A204.1 (cell line): ENCODE data around the gene SETD1A.

ENCODE experiments used
- FAIRE-seq: peaks from 2 replicates; lab custom pipeline; 2012; peaks lifted over from hg19 to GRCh38; lab: Jason Lieb, UNC

The SETD1A gene

GRCh38 chr16:30956601-30957455 lies 726 bp upstream of the SETD1A start:
- no peak for FAIRE-seq

GRCh38 chr16:30958175-30959079 lies 873 bp downstream of the SETD1A start:
- FAIRE-seq, result no peak

GRCh38 chr16:30961384-30961783 lies 3.8 kb downstream of the SETD1A start:
- no peak for FAIRE-seq

GRCh38 chr16:30963925-30964511 lies 6.5 kb downstream of the SETD1A start:
- no peak for FAIRE-seq

- no peak for FAIRE-seq
Observed at GRCh38 chr16:30964574-30965226, 7.1 kb downstream of the SETD1A start.

- FAIRE-seq, result no peak
Observed at GRCh38 chr16:30965436-30965835, 7.9 kb downstream of the SETD1A start.

GRCh38 chr16:30966033-30966619 lies 8.6 kb downstream of the SETD1A start:
- FAIRE-seq, result no peak

- FAIRE-seq, result no peak
Observed at GRCh38 chr16:30967795-30968194, 10.2 kb downstream of the SETD1A start.

GRCh38 chr16:30969246-30969842 lies 11.8 kb downstream of the SETD1A start:
- FAIRE-seq, result no peak

GRCh38 chr16:30971298-30971697 lies 13.7 kb downstream of the SETD1A start:
- FAIRE-seq, result no peak

- no peak for FAIRE-seq
Observed at GRCh38 chr16:30972872-30973271, 15.3 kb downstream of the SETD1A start.

GRCh38 chr16:30974348-30974747 lies 16.8 kb downstream of the SETD1A start:
- no peak for FAIRE-seq

GRCh38 chr16:30976486-30976885 lies 18.9 kb downstream of the SETD1A start:
- FAIRE-seq, result no peak

GRCh38 chr16:30977502-30977901 lies 19.9 kb downstream of the SETD1A start:
- no peak for FAIRE-seq

GRCh38 chr16:30979170-30980022 lies 21.8 kb downstream of the SETD1A start:
- no peak for FAIRE-seq

GRCh38 chr16:30980023-30980371 lies 22.4 kb downstream of the SETD1A start:
- no peak for FAIRE-seq

GRCh38 chr16:30980434-30980833 lies 22.9 kb downstream of the SETD1A start:
- FAIRE-seq, result no peak

- no peak for FAIRE-seq
Observed at GRCh38 chr16:30980959-30981358, 23.4 kb downstream of the SETD1A start.

GRCh38 chr16:30982548-30983288 lies 25.2 kb downstream of the SETD1A start:
- no peak for FAIRE-seq
